H1 (cell line): ENCODE results near the gene PRF1. TPM values are rescaled to one million over a fixed set of nuclear protein-coding genes. Genes with fewer than 3 reads are reported as not detected.

Experiments used
- PHF8 ChIP-seq: fragments of 200-600 bp; sonication (generic); conservative IDR thresholded peaks from 2 replicates; pipeline ENCODE4 v1.7.1; 2012; ENCODE audit warnings: low read depth, mild to moderate bottlenecking, inconsistent platforms, low read length, moderate library complexity
- RAD21 ChIP-seq, 2 experiments: IDR thresholded peaks in 1 of 2; conservative IDR thresholded peaks in 1 of 2; 2 replicates each; pipeline ENCODE4 v1.6.1; 2011; ENCODE audit warnings: low read depth in 2 of 2, low read length in 2 of 2, improper control_type of control experiment in 1 of 2, inconsistent platforms in 1 of 2, mild to moderate bottlenecking in 1 of 2, moderate library complexity in 1 of 2
- TAF7 ChIP-seq: optimal IDR thresholded peaks from 2 replicates; pipeline ENCODE3; 2011; ENCODE audit warnings: low read depth, mild to moderate bottlenecking, inconsistent platforms, low read length, moderate library complexity, borderline replicate concordance
- polyA plus RNA-seq, 7 experiments: library from polyadenylated mRNA; depleted of rRNA in 3 of 7; stranded (reverse) in 5 of 7; unstranded in 2 of 7; fragments of >200 nt in 5 of 7; fragments of 200-250 nt in 2 of 7; gene quantifications; 1 replicate in 5 of 7; 2 replicates in 1 of 7; 4 replicates in 1 of 7; pipeline versions ENCODE4 v1.2.1 to v1.2.3, GENCODE V29; 2011 to 2013; ENCODE audit warnings: missing spikeins in 2 of 7, mixed read lengths in 2 of 7
- total RNA-seq: library from RNA; stranded (reverse); fragmentation: NEBNext Ultra II Directional; extraction: Animal tissue kit (Norgen Biotek cat#: 25700); gene quantifications from 2 replicates; pipeline ENCODE4 v1.2.1, GENCODE V29; 2021

Gene PRF1
- total and polyA plus RNA-seq, 2 of the 8 experiments (the other 6 are each of a cell fraction or from before 2014, with no cell fraction given), result 0.15 TPM; not detected in 1

- TF ChIP-seq PHF8 (no peak), RAD21 (IDR thresholded peaks at IDR 0.05 in 1 of 2, conservative IDR thresholded peaks at IDR 0.05 in 1 of 2; ENCODE audit: low read depth in 2 of 2, low read length in 2 of 2) (no peak), TAF7 (no peak)
Measured at GRCh38 chr10:70618663-70619062, 16.1 kb upstream of the PRF1 start (continued).
